COLO829 (cell line): ENCODE data around the gene HSFX4.
"Not testable (repeated sequence)": the region's sequence is repeated elsewhere in the genome, so short reads cannot be mapped to it uniquely, and the experiment has no call there.

Experiments
- DNase-seq: peaks from one replicate; pipeline ENCODE4 v3.0.0; 2012; ENCODE audit warnings: low spot score

Gene HSFX4

GRCh38 chrX:149929400-149929799 lies at the start of gene HSFX4:
HSFX4 (plus strand) TSS chrX:149929573; CDS start chrX:149929645, 72 bp downstream.
- DNase-seq, result not testable (repeated sequence)

GRCh38 chrX:149881081-149881711 lies 48.2 kb upstream of the HSFX4 start, which contains the start of gene MAGEA8:
MAGEA8 (plus strand) TSS chrX:149881183; CDS start chrX:149884273, 3,090 bp downstream.
- DNase-seq, result no peak

GRCh38 chrX:149890828-149891227 lies 38.5 kb upstream of the HSFX4 start:
- not testable (repeated sequence) for DNase-seq

- DNase-seq, result no peak
These were observed 30.8 kb upstream of the HSFX4 start for GRCh38 chrX:149898554-149898953.

GRCh38 chrX:149903889-149904748 lies 25.3 kb upstream of the HSFX4 start:
- DNase-seq, result no peak

GRCh38 chrX:149908308-149908707 lies 21.1 kb upstream of the HSFX4 start:
- DNase-seq, result no peak

- DNase-seq, result no peak
These were observed 20.6 kb upstream of the HSFX4 start for GRCh38 chrX:149908727-149909126.

GRCh38 chrX:149909324-149910177 lies 19.8 kb upstream of the HSFX4 start:
- no peak for DNase-seq

- DNase-seq, result no peak
These were observed 19.1 kb upstream of the HSFX4 start for GRCh38 chrX:149910178-149910695.

GRCh38 chrX:149916745-149917392 lies 12.5 kb upstream of the HSFX4 start:
- no peak for DNase-seq

GRCh38 chrX:149923836-149924235 lies 5.5 kb upstream of the HSFX4 start:
- not testable (repeated sequence) for DNase-seq

- DNase-seq, result not testable (repeated sequence)
These were observed 4.9 kb upstream of the HSFX4 start for GRCh38 chrX:149924434-149924833.

GRCh38 chrX:149927245-149927963 lies 2.0 kb upstream of the HSFX4 start:
- DNase-seq, result not testable (repeated sequence)

- DNase-seq, result not testable (repeated sequence)
These were observed 1.5 kb upstream of the HSFX4 start for GRCh38 chrX:149927964-149928258.

GRCh38 chrX:149928635-149929034 lies 738 bp upstream of the HSFX4 start:
- not testable (repeated sequence) for DNase-seq

- DNase-seq, result not testable (repeated sequence)
These were observed 2.0 kb downstream of the HSFX4 start for GRCh38 chrX:149931355-149931754.

GRCh38 chrX:149932150-149932549 lies 2.8 kb downstream of the HSFX4 start:
- not testable (repeated sequence) for DNase-seq

- DNase-seq, result not testable (repeated sequence)
These were observed 3.6 kb downstream of the HSFX4 start for GRCh38 chrX:149932970-149933369.

- not testable (repeated sequence) for DNase-seq
These were observed 4.2 kb downstream of the HSFX4 start for GRCh38 chrX:149933547-149933946.

GRCh38 chrX:149937328-149937727 lies 8.0 kb downstream of the HSFX4 start:
- DNase-seq, result not testable (repeated sequence)

GRCh38 chrX:149937871-149938426 lies 8.6 kb downstream of the HSFX4 start:
- no peak for DNase-seq
